ENCODE measurements around the gene TNFAIP1.

Gene TNFAIP1

GRCh38 chr17:28371245-28372202 is 36.0 kb downstream of the TNFAIP1 start, which contains the start of gene SARM1:
Gene SARM1 (plus strand): TSS chr17:28371694. CDS start chr17:28372033, 339 bp downstream.
- peak; percentile 70 to 71 for DNase-seq (ENCODE audit: low read depth in 2 of 2)

- DNase-seq (ENCODE audit: low read depth in 2 of 2), result no peak
These were observed 36.8 kb downstream of the TNFAIP1 start for GRCh38 chr17:28372203-28372944.

GRCh38 chr17:28372945-28373274 is 37.3 kb downstream of the TNFAIP1 start:
- no peak for DNase-seq (ENCODE audit: low read depth in 2 of 2)

GRCh38 chr17:28379814-28380801 is 44.5 kb downstream of the TNFAIP1 start:
- no peak for DNase-seq (ENCODE audit: low read depth in 2 of 2)

- no peak for DNase-seq (ENCODE audit: low read depth in 2 of 2)
These were observed 45.7 kb downstream of the TNFAIP1 start for GRCh38 chr17:28381141-28381825.

- peak; percentile 16 to 32 for DNase-seq (ENCODE audit: low read depth in 2 of 2)
These were observed 48.9 kb downstream of the TNFAIP1 start for GRCh38 chr17:28384281-28385036.

GRCh38 chr17:28385037-28385400 is 49.5 kb downstream of the TNFAIP1 start:
- no peak for DNase-seq (ENCODE audit: low read depth in 2 of 2)

GRCh38 chr17:28385406-28385805 is 49.8 kb downstream of the TNFAIP1 start:
- DNase-seq (ENCODE audit: low read depth in 2 of 2), result no peak

GRCh38 chr17:28386391-28386790 is 50.8 kb downstream of the TNFAIP1 start:
- DNase-seq (ENCODE audit: low read depth in 2 of 2), result no peak

- DNase-seq (ENCODE audit: low read depth in 2 of 2), result no peak
These were observed 52.5 kb downstream of the TNFAIP1 start for GRCh38 chr17:28388106-28388505.

GRCh38 chr17:28390141-28390540 is 54.6 kb downstream of the TNFAIP1 start:
- DNase-seq (ENCODE audit: low read depth in 2 of 2), result no peak

- DNase-seq (ENCODE audit: low read depth in 2 of 2), result no peak
These were observed 55.0 kb downstream of the TNFAIP1 start for GRCh38 chr17:28390563-28390962.

GRCh38 chr17:28390984-28391383 is 55.4 kb downstream of the TNFAIP1 start:
- DNase-seq (ENCODE audit: low read depth in 2 of 2), result no peak

- DNase-seq (ENCODE audit: low read depth in 2 of 2), result no peak
These were observed 55.8 kb downstream of the TNFAIP1 start for GRCh38 chr17:28391401-28391800.

GRCh38 chr17:28392491-28392890 is 56.9 kb downstream of the TNFAIP1 start:
- DNase-seq (ENCODE audit: low read depth in 2 of 2), result no peak

- DNase-seq (ENCODE audit: low read depth in 2 of 2), result no peak
These were observed 59.0 kb downstream of the TNFAIP1 start for GRCh38 chr17:28394337-28395116.

- DNase-seq (ENCODE audit: low read depth in 2 of 2), result no peak
These were observed 59.9 kb downstream of the TNFAIP1 start for GRCh38 chr17:28395426-28395825.

GRCh38 chr17:28395968-28396367 is 60.4 kb downstream of the TNFAIP1 start:
- no peak for DNase-seq (ENCODE audit: low read depth in 2 of 2)
